DOHH2 (cell line): ENCODE results near the gene PPFIBP2.
"Not testable (repeated sequence)": the region's sequence is repeated elsewhere in the genome, so short reads cannot be mapped to it uniquely, and the experiment has no call there.

ENCODE experiments used
- H3F3A ChIP-seq: fragments of 200-600 bp; sonication (generic), shearing (Covaris generic); 2 replicates; pipeline ENCODE4 v1.6.0; 2016; ENCODE audit warnings: antibody characterized with exemption, mild to moderate bottlenecking; ENCODE audit not compliant: control insufficient read depth, insufficient read depth
- H3K27ac ChIP-seq: fragments of 200-600 bp; sonication (generic); 2 replicates; pipeline ENCODE4 v1.5.1; 2014; ENCODE audit warnings: low read depth, mild to moderate bottlenecking, low read length, moderate library complexity
- H3K27me3 ChIP-seq: fragments of 200-600 bp; sonication (generic); 2 replicates; pipeline ENCODE4 v1.6.1; 2014; ENCODE audit warnings: mild to moderate bottlenecking, low read length, mixed read lengths; ENCODE audit not compliant: control insufficient read depth
- H3K36me3 ChIP-seq: fragments of 200-600 bp; sonication (generic); 2 replicates; pipeline ENCODE4 v1.6.1; 2014; ENCODE audit warnings: mild to moderate bottlenecking, low read length, moderate library complexity, mixed read lengths; ENCODE audit not compliant: control insufficient read depth
- H3K4me1 ChIP-seq: fragments of 200-600 bp; sonication (generic); 2 replicates; pipeline ENCODE4 v1.6.1; 2014; ENCODE audit warnings: mild to moderate bottlenecking, low read length, mixed read lengths; ENCODE audit not compliant: control insufficient read depth
- H3K4me2 ChIP-seq: fragments of 200-600 bp; sonication (generic); 2 replicates; pipeline ENCODE4 v1.6.0; 2014; ENCODE audit warnings: mild to moderate bottlenecking, low read length, moderate library complexity
- H3K4me3 ChIP-seq: fragments of 200-600 bp; sonication (generic); 2 replicates; pipeline ENCODE4 v1.5.1; 2014; ENCODE audit warnings: mild to moderate bottlenecking, low read length, mixed read lengths
- H3K79me2 ChIP-seq: fragments of 200-600 bp; sonication (generic); 2 replicates; pipeline ENCODE4 v1.6.1; 2014; ENCODE audit warnings: mild to moderate bottlenecking, low read length, mixed read lengths; ENCODE audit not compliant: control insufficient read depth
- H3K9me2 ChIP-seq: fragments of 200-600 bp; sonication (generic); replicated peaks from 2 replicates; pipeline ENCODE4 v1.6.1; 2014; ENCODE audit warnings: mild to moderate bottlenecking, low read length, mixed read lengths; ENCODE audit not compliant: control insufficient read depth
- H3K9me3 ChIP-seq: fragments of 200-600 bp; sonication (generic); 2 replicates; pipeline ENCODE4 v1.6.1; 2014; ENCODE audit warnings: antibody characterized with exemption, low read length, mixed read lengths; ENCODE audit not compliant: control insufficient read depth, insufficient read depth
- H4K20me1 ChIP-seq: fragments of 200-600 bp; sonication (generic); 2 replicates; pipeline ENCODE4 v1.6.0; 2014; ENCODE audit warnings: low read depth, mild to moderate bottlenecking, antibody characterized with exemption, low read length, moderate library complexity; ENCODE audit not compliant: control insufficient read depth, insufficient read depth
- EZH2phosphoT487 ChIP-seq: fragments of 200-600 bp; sonication (generic); IDR thresholded peaks from 2 replicates; pipeline ENCODE4 v1.6.1; 2017; ENCODE audit warnings: borderline replicate concordance, mild to moderate bottlenecking, antibody characterized with exemption, low read length, moderate library complexity, mixed read lengths
- TF ChIP-seq, protein P1 (sequence below): fragments of 200-600 bp; sonication (generic); IDR thresholded peaks from one replicate; pipeline ENCODE4 v1.5.1; 2014; ENCODE audit warnings: antibody characterized with exemption, mild to moderate bottlenecking, low read depth, low read length; ENCODE audit not compliant: poor library complexity, severe bottlenecking

The PPFIBP2 gene

DNA sequence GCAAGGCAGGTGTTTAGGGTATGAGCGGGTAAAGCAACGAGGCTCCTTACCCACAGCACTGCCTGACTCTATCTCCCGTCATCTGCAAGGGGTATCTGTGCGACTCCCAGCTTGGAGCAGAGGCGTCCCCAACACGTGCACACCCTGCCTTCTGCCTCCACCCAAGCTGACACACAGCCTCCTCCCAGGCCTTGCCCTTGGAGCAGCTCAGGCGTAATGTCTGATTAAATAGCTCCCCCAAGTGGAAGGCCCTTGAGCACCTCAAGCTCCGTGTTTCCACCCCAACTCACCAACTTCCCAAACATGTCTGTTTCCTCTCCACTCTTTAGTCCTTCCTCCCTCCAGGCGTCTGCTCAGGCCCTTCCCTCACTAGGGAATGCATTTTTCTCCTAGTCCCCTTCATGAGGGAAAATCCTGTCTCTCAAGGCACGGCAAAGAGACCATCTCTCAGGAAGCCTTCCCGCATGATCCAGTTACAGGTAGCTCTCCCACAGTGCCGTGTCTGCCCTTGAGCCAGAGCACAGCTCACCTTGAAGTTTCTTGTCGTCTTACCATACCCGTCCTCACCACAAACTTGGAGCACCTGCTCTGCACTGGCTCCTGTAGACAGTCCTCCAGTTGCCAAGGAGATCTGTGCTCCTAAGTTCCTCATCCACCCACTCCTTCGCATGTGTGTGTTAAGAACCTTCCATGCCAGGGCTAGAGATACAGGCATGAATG lies 143.7 kb downstream of the PPFIBP2 start:
- H3K4me2 ChIP-seq: no peak overlapping the region
- TF ChIP-seq, protein P1, sequence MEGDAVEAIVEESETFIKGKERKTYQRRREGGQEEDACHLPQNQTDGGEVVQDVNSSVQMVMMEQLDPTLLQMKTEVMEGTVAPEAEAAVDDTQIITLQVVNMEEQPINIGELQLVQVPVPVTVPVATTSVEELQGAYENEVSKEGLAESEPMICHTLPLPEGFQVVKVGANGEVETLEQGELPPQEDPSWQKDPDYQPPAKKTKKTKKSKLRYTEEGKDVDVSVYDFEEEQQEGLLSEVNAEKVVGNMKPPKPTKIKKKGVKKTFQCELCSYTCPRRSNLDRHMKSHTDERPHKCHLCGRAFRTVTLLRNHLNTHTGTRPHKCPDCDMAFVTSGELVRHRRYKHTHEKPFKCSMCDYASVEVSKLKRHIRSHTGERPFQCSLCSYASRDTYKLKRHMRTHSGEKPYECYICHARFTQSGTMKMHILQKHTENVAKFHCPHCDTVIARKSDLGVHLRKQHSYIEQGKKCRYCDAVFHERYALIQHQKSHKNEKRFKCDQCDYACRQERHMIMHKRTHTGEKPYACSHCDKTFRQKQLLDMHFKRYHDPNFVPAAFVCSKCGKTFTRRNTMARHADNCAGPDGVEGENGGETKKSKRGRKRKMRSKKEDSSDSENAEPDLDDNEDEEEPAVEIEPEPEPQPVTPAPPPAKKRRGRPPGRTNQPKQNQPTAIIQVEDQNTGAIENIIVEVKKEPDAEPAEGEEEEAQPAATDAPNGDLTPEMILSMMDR: peak; percentile 52
- TF ChIP-seq EZH2phosphoT487: no peak
- no peaks in the 10 kb centered on the region for H3K79me2 ChIP-seq
- no peaks in the 10 kb centered on the region for H3K27me3 ChIP-seq
- no peaks in the 10 kb centered on the region for H3K9me3 ChIP-seq
- H3K4me1 ChIP-seq: no peaks in the 10 kb centered on the region
- H3K27ac ChIP-seq: no peak overlapping the region
- no peaks in the 10 kb centered on the region for H4K20me1 ChIP-seq
- H3F3A ChIP-seq: no peaks in the 10 kb centered on the region
- H3K4me3 ChIP-seq: no peak overlapping the region
- H3K36me3 ChIP-seq: peaks cover 8% of the 10 kb centered on the region; the same call in 1 of the 2 replicates
- no peaks in the 10 kb centered on the region for H3K9me2 ChIP-seq

DNA sequence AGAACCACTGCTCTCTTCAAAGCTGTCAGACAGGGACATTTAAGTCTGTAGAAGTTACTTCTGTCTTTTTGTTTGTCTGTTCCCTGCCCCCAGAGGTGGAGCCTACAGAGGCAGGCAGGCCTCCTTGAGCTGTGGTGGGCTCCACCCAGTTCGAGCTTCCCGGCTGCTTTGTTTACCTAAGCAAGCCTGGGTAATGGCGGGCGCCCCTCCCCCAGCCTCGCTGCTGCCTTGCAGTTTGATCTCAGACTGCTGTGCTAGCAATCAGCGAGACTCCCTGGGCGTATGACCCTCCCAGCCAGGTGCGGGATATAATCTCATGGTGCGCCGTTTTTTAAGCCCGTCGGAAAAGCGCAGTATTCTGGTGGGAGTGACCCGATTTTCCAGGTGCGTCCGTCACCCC lies 149.7 kb downstream of the PPFIBP2 start:
- not testable (repeated sequence) for H3K79me2 ChIP-seq, H3K4me2 ChIP-seq, H3K9me2 ChIP-seq, H3K4me3 ChIP-seq, H3K4me1 ChIP-seq, H4K20me1 ChIP-seq, H3K36me3 ChIP-seq, H3K27ac ChIP-seq, H3K9me3 ChIP-seq, H3K27me3 ChIP-seq, H3F3A ChIP-seq

GRCh38 chr11:7664867-7665266 lies 151.1 kb downstream of the PPFIBP2 start:
- no peak for TF ChIP-seq EZH2phosphoT487
- TF ChIP-seq, protein P1: no peak
- no peaks in the 10 kb centered on the region for H3K9me2 ChIP-seq
- no peaks in the 10 kb centered on the region for H3K36me3 ChIP-seq
- no peaks in the 10 kb centered on the region for H3K79me2 ChIP-seq
- no peak overlapping the region for H3K4me3 ChIP-seq
- no peaks in the 10 kb centered on the region for H3F3A ChIP-seq
- no peaks in the 10 kb centered on the region for H3K9me3 ChIP-seq
- H3K4me2 ChIP-seq: no peak overlapping the region
- no peaks in the 10 kb centered on the region for H3K4me1 ChIP-seq
- H4K20me1 ChIP-seq: no peaks in the 10 kb centered on the region
- no peak overlapping the region for H3K27ac ChIP-seq
- H3K27me3 ChIP-seq: no peaks in the 10 kb centered on the region

DNA sequence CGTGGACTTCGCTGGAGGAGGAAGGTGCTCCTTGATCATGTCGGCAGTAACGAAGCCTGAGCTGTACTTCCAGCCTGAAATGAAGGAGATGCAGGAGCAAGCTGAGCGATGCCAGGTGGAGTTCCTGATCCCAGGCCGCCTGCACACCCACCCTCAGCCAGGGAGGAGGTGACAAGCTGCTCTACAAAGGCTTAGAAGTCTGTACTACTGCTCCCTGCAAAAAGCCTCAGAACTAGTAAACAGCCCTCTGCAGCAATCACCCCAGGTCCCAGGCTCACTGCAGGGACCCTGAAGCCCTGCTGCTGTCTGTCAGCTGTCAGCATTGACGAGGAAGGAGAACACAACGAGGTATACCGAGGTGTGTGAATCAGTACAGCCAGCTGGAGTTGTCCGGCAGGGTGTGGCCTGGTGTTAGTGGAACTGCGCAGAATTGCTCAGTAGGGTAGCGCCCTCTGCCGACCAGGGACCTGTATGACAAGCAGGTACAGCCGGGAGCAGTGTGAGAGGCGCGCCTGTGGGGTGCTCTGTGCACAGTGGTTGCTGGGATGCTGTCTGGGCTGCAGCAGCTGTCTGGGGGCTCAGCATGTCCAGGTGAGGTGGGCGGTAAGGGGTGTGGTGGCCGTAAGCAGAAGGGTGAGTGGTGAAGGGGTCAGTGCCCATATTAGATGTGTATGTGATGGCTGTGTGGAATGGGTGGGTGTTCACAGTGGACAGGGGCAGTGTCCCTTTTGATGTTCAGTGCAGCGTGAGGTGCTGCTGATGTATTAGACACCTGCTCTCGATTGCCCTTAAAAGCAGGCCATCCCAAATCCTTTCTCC lies 151.9 kb downstream of the PPFIBP2 start:
- Histone ChIP-seq H3K4me2 (no peak overlapping the region), H3F3A (no peaks in the 10 kb centered on the region)
- TF ChIP-seq EZH2phosphoT487: no peak
- TF ChIP-seq, protein P1: peak; percentile 92

More for the DNA sequence above, 151.9 kb downstream of the PPFIBP2 start:
- H3K9me3 ChIP-seq: no peaks in the 10 kb centered on the region
- H4K20me1 ChIP-seq: no peaks in the 10 kb centered on the region
- H3K9me2 ChIP-seq: no peaks in the 10 kb centered on the region
- H3K4me1 ChIP-seq: no peaks in the 10 kb centered on the region
- H3K79me2 ChIP-seq: no peaks in the 10 kb centered on the region
- H3K36me3 ChIP-seq: no peaks in the 10 kb centered on the region
- H3K27me3 ChIP-seq: no peaks in the 10 kb centered on the region
- no peak overlapping the region for H3K4me3 ChIP-seq
- H3K27ac ChIP-seq: no peak overlapping the region
